AG09319 (cell line): ENCODE data around the gene CLDN7.

Source experiments
- DNase-seq: peaks from one replicate; pipeline ENCODE4 v3.0.0-alpha.2; 2010; ENCODE audit warnings: low read depth; ENCODE audit errors: extremely low read depth
- CTCF ChIP-seq: IDR thresholded peaks from 2 replicates; pipeline ENCODE4 v1.5.1; 2011; ENCODE audit warnings: low read depth, mild to moderate bottlenecking, inconsistent platforms, low read length, moderate library complexity

CLDN7 gene

GRCh38 chr17:7252176-7253043 lies 9.9 kb downstream of the CLDN7 start, which contains the start of gene ELP5:
ELP5 (plus strand) TSS chr17:7252215; CDS start chr17:7252551, 336 bp downstream.
- peak; percentile 19 for TF ChIP-seq CTCF

GRCh38 chr17:7251661-7252175 lies 10.6 kb downstream of the CLDN7 start, which contains the start of gene CTDNEP1:
CTDNEP1 (minus strand) TSS chr17:7251734; CDS start chr17:7251296, 438 bp downstream.
- TF ChIP-seq CTCF, result no peak
- peak; percentile 99 for DNase-seq

More at GRCh38 chr17:7252176-7253043, 9.9 kb downstream of the CLDN7 start, which contains the start of gene ELP5:
- peak; percentile 84 for DNase-seq

GRCh38 chr17:7250695-7251627 lies 11.3 kb downstream of the CLDN7 start:
- no peak for TF ChIP-seq CTCF
- no peak for DNase-seq

- DNase-seq, result no peak
These were observed 12.4 kb downstream of the CLDN7 start for GRCh38 chr17:7249830-7250229.

GRCh38 chr17:7249214-7249613 lies 13.1 kb downstream of the CLDN7 start:
- no peak for DNase-seq
- no peak for TF ChIP-seq CTCF

More at GRCh38 chr17:7249830-7250229, 12.4 kb downstream of the CLDN7 start:
- TF ChIP-seq CTCF, result no peak

GRCh38 chr17:7248796-7249195 lies 13.5 kb downstream of the CLDN7 start:
- no peak for TF ChIP-seq CTCF
- DNase-seq, result no peak
